Measurements from ENCODE around the gene EXOC7. TPM values are rescaled to one million over a fixed set of nuclear protein-coding genes. Genes with fewer than 3 reads are reported as not detected.

Gene EXOC7
- polyA plus RNA-seq, 6 donors from 2014 or later = 40.8 to 64.9 (median 54.0) TPM

DNA sequence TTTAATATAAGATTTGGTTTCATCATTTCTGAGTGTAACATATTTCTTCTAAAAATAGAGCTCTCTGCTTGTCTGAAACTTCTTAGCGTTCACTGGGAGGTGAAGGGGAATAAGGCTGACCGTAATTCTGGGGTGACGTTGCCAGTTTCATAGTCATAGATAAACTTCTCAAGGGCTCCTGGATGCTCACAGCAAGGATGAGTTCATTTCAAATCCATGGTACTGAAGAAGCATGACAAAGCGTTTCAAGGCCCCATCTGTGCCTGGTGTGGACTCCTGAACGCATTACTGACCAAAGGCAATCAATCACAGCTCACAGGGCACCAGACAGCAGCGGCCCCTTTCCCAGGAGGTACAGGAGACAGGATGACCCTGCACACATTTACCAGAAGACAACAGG is 64.5 kb downstream of the EXOC7 start:
- ATAC-seq (ENCODE audit: low read depth in 2 of 2) = no peak
- peak overlapping the region in 1 of 6 donors; percentile 23 for H3K27ac Mint-ChIP-seq
- H3K4me3 Mint-ChIP-seq = no peak overlapping the region
- H3K4me1 Mint-ChIP-seq = no peaks in the 10 kb centered on the region
- no peaks in the 10 kb centered on the region for H3K27me3 Mint-ChIP-seq
- peaks cover 25 to 26% of the 10 kb centered on the region in 2 donors for H3K36me3 Mint-ChIP-seq
- no peaks in the 10 kb centered on the region for H3K9me3 Mint-ChIP-seq
- DNase-seq = no peak

- H3K4me1 Mint-ChIP-seq = no peaks in the 10 kb centered on the region
- no peaks in the 10 kb centered on the region for H3K9me3 Mint-ChIP-seq
- H3K27me3 Mint-ChIP-seq = no peaks in the 10 kb centered on the region
- DNase-seq (no peak), ATAC-seq (ENCODE audit: low read depth in 2 of 2) (no peak)
- H3K4me3 Mint-ChIP-seq = peak overlapping the region in 1 of 8 donors; percentile 64
- H3K36me3 Mint-ChIP-seq = peaks cover 20 to 25% of the 10 kb centered on the region in 2 donors
- peak overlapping the region in 2 of 6 donors; percentile 5 to 73 for H3K27ac Mint-ChIP-seq
These were observed 65.5 kb downstream of the EXOC7 start for GRCh38 chr17:76038050-76038449.

DNA sequence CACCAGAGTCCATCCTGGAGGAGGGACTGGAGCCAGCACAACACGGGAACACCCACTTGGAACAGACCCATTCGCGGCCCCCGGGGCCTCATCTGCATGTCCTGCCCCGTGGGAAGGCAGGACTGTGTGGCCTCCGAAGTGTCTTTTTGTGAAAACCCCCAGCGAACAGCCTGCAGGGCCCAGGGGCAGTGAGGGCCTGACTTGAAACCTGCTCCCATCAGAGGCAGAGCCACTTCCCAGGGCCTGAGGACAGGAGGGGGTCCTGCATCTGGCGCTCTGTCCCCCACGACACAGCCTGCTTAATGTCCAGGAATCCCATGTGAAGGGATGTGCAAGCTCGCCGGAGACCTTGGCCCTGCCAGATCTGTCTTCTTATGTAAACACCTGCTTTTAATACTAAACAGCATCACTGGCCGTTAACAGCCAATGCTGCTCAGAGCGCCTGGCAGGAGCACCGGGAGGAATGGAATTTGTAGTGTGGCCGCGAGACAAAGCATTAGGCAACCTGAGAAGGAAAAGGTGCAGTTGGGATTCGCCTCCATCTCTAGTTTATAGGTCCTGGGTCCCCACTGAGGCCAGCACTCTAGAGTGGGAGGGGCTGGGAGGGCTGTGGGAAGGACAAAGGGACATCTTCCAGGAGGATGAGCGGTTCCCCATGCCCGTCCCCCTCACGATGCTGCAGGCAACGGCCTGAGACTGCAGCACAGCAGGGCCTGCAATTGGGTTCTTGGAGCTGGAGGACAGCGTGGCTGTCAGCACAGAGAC is 66.9 kb downstream of the EXOC7 start:
- Mint-ChIP-seq H3K4me1 (no peaks in the 10 kb centered on the region), H3K27ac (peak overlapping the region in 1 of 6 donors; percentile 38), H3K9me3 (no peaks in the 10 kb centered on the region), H3K27me3 (no peaks in the 10 kb centered on the region), H3K36me3 (peaks cover 20 to 25% of the 10 kb centered on the region in 2 donors), H3K4me3 (peak overlapping the region in 1 of 8 donors; percentile 38)
- DNase-seq = no peak
- ATAC-seq (ENCODE audit: low read depth in 2 of 2) = no peak

GRCh38 chr17:76034428-76035350 is 68.9 kb downstream of the EXOC7 start:
- ATAC-seq (ENCODE audit: low read depth in 2 of 2) = no peak
- Mint-ChIP-seq H3K27me3 (no peaks in the 10 kb centered on the region), H3K36me3 (peaks cover 13 to 15% of the 10 kb centered on the region in 2 donors), H3K4me3 (no peak overlapping the region), H3K9me3 (no peaks in the 10 kb centered on the region), H3K4me1 (peaks cover 2 to 3% (median 3%) of the 10 kb centered on the region in 3 donors), H3K27ac (peak overlapping the region in 4 of 6 donors; percentile 21 to 79 (median 64))
- no peak for DNase-seq

DNA sequence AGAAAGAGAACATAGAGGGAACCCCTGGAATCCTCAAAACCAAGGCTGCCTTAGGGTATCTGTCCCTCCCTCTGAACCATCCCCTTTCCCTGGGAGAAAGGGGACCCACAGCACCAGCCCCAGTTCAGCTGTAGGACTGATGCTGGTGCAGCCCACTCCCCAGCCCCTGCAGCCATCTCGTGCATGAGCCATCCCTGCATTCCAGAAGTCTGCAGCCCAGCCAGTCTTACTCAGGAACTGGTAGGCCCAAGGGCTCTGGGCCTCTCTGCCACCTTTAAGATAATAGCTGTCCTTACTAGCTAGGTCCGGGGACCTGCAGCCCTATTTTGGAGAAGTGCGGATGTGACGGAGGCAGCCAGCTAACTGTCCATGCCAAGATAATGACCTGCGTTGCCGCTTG is 70.4 kb downstream of the EXOC7 start:
- Mint-ChIP-seq H3K9me3 (no peaks in the 10 kb centered on the region), H3K4me1 (peaks cover 11 to 12% (median 11%) of the 10 kb centered on the region in 3 donors), H3K36me3 (no peaks in the 10 kb centered on the region), H3K27me3 (no peaks in the 10 kb centered on the region), H3K27ac (no peak overlapping the region), H3K4me3 (no peak overlapping the region)
- ATAC-seq (ENCODE audit: low read depth in 2 of 2) = no peak
- no peak for DNase-seq

DNA sequence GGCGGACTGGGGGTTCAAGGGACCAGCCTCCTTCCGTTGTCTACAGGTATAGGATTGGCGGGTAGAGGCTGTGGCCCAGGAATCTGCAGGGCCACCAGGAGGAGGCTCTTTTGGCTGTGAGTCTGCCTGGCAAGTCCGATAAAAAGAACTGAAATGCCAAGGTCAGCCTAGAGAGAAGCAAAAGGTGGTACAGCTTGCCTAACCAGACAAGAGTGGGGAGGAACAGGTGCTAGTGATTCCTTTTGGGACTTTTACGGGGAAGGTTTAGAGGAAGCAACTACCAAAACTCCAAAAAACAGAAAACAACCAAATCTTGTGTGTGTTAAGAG is 70.8 kb downstream of the EXOC7 start:
- no peaks in the 10 kb centered on the region for H3K27me3 Mint-ChIP-seq
- no peaks in the 10 kb centered on the region for H3K9me3 Mint-ChIP-seq
- no peak for ATAC-seq (ENCODE audit: low read depth in 2 of 2)
- peaks cover 11 to 12% (median 11%) of the 10 kb centered on the region in 3 donors for H3K4me1 Mint-ChIP-seq
- DNase-seq = no peak
- no peak overlapping the region for H3K27ac Mint-ChIP-seq
- no peaks in the 10 kb centered on the region for H3K36me3 Mint-ChIP-seq
- H3K4me3 Mint-ChIP-seq = no peak overlapping the region

GRCh38 chr17:76032073-76032779 is 71.4 kb downstream of the EXOC7 start:
- ATAC-seq (ENCODE audit: low read depth in 2 of 2) (no peak), DNase-seq (no peak)
- Mint-ChIP-seq H3K27ac (peak overlapping the region in 1 of 6 donors; percentile 38), H3K27me3 (no peaks in the 10 kb centered on the region), H3K9me3 (no peaks in the 10 kb centered on the region), H3K36me3 (no peaks in the 10 kb centered on the region), H3K4me1 (peaks cover 11 to 12% (median 11%) of the 10 kb centered on the region in 3 donors), H3K4me3 (no peak overlapping the region)

Other genes with a start within 250 kb of the EXOC7 start
- gene WBP2, start 248.5 kb downstream of the EXOC7 start, polyA plus RNA-seq (ENCODE audit: low read depth in 6 of 6) = 100 to 1,000 TPM in 2 of 6 donors, 10 to 100 TPM in 4; 73.4 to 134 (median 87.6) TPM
- gene TRIM47, start 225.2 kb downstream of the EXOC7 start, polyA plus RNA-seq (ENCODE audit: low read depth in 6 of 6) = 1 to 10 TPM in 3 of 6 donors, under 1 TPM in 2, not detected in 1; 0.97 to 2.2 (median 1.7) TPM
- gene TRIM65, start 206.8 kb downstream of the EXOC7 start, polyA plus RNA-seq (ENCODE audit: low read depth in 6 of 6) = 10 to 100 TPM; 15.4 to 33.0 (median 23.4) TPM
- 10 to 100 TPM; 47.3 to 68.8 (median 59.7) TPM for gene MRPL38, start 198.9 kb downstream of the EXOC7 start, polyA plus RNA-seq (ENCODE audit: low read depth in 6 of 6)
- gene FBF1, start 162.7 kb downstream of the EXOC7 start, polyA plus RNA-seq (ENCODE audit: low read depth in 6 of 6) = 1 to 10 TPM; 1.5 to 5.0 (median 2.9) TPM
- 10 to 100 TPM in 3 of 6 donors, 1 to 10 TPM in 3; 6.4 to 15.5 (median 10.6) TPM for gene ACOX1, start 124.6 kb downstream of the EXOC7 start, polyA plus RNA-seq (ENCODE audit: low read depth in 6 of 6)
- 10 to 100 TPM; 24.4 to 62.0 (median 31.3) TPM for gene TEN1, start 124.5 kb downstream of the EXOC7 start, polyA plus RNA-seq (ENCODE audit: low read depth in 6 of 6)
- 1 to 10 TPM in 1 of 6 donors, under 1 TPM in 3, not detected in 2; 0.66 to 5.9 (median 0.76) TPM for gene CDK3, start 102.9 kb downstream of the EXOC7 start, polyA plus RNA-seq (ENCODE audit: low read depth in 6 of 6)
- gene EVPL, start 76.5 kb downstream of the EXOC7 start, polyA plus RNA-seq (ENCODE audit: low read depth in 6 of 6) = not detected
- gene SRP68, start 31.3 kb downstream of the EXOC7 start, polyA plus RNA-seq (ENCODE audit: low read depth in 6 of 6) = 10 to 100 TPM; 31.4 to 68.1 (median 53.0) TPM
- 1 to 10 TPM in 2 of 6 donors, under 1 TPM in 3, not detected in 1; 0.31 to 2.6 (median 0.72) TPM for gene GALR2, start 29.0 kb downstream of the EXOC7 start, polyA plus RNA-seq (ENCODE audit: low read depth in 6 of 6)
- 1 to 10 TPM in 2 of 6 donors, under 1 TPM in 2, not detected in 2; 0.70 to 1.6 (median 1.1) TPM for gene ZACN, start 24.6 kb downstream of the EXOC7 start, polyA plus RNA-seq (ENCODE audit: low read depth in 6 of 6)
- gene FOXJ1, start 37.5 kb upstream of the EXOC7 start, polyA plus RNA-seq (ENCODE audit: low read depth in 6 of 6) = not detected
- under 1 TPM in 5 of 6 donors, not detected in 1; 0.09 to 0.71 (median 0.22) TPM for gene RNF157, start 136.7 kb upstream of the EXOC7 start, polyA plus RNA-seq (ENCODE audit: low read depth in 6 of 6)
- gene UBALD2, start 161.6 kb upstream of the EXOC7 start, polyA plus RNA-seq (ENCODE audit: low read depth in 6 of 6) = 1 to 10 TPM; 2.5 to 6.2 (median 4.6) TPM
- under 1 TPM in 2 of 6 donors, not detected in 4; 0.20 to 0.38 TPM for gene QRICH2, start 204.5 kb upstream of the EXOC7 start, polyA plus RNA-seq (ENCODE audit: low read depth in 6 of 6)

Measured in naive B cell (primary cell).